Measurements from ENCODE around the gene PAX5. TPM values are rescaled to one million over a fixed set of nuclear protein-coding genes. Genes with fewer than 3 reads are reported as not detected.

Gene PAX5
- polyA plus RNA-seq, 3 donors = 0.03 to 0.15 TPM; not detected in 1

GRCh38 chr9:36818965-36819870, 214.8 kb downstream of the PAX5 start:
- H3K79me2 ChIP-seq (ENCODE audit: insufficient read depth, low read length) = no peaks in the 10 kb centered on the region
- H3K27ac ChIP-seq (ENCODE audit: low read depth in 1 of 2, low read length in 2 of 2) = no peak overlapping the region
- peaks cover 0 to 25% of the 10 kb centered on the region in 2 donors for H3K27me3 ChIP-seq (ENCODE audit: control insufficient read depth in 2 of 2, insufficient read depth in 2 of 2, low read length in 2 of 2)
- H3K4me1 Mint-ChIP-seq = peaks cover 7% of the 10 kb centered on the region
- no peaks in the 10 kb centered on the region for H3K9me3 ChIP-seq (replicated peaks in 1 of 2; ENCODE audit: control insufficient read depth in 1 of 2, insufficient read depth in 1 of 2, low read length in 2 of 2)
- H3K27ac Mint-ChIP-seq = no peak overlapping the region
- no peak overlapping the region for H3K4me2 ChIP-seq (replicated peaks; ENCODE audit: extremely low read depth, low read length, poor library complexity, severe bottlenecking)
- TF ChIP-seq, protein P1, sequence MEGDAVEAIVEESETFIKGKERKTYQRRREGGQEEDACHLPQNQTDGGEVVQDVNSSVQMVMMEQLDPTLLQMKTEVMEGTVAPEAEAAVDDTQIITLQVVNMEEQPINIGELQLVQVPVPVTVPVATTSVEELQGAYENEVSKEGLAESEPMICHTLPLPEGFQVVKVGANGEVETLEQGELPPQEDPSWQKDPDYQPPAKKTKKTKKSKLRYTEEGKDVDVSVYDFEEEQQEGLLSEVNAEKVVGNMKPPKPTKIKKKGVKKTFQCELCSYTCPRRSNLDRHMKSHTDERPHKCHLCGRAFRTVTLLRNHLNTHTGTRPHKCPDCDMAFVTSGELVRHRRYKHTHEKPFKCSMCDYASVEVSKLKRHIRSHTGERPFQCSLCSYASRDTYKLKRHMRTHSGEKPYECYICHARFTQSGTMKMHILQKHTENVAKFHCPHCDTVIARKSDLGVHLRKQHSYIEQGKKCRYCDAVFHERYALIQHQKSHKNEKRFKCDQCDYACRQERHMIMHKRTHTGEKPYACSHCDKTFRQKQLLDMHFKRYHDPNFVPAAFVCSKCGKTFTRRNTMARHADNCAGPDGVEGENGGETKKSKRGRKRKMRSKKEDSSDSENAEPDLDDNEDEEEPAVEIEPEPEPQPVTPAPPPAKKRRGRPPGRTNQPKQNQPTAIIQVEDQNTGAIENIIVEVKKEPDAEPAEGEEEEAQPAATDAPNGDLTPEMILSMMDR (IDR thresholded peaks at IDR 0.05) = no peak
- H3K4me1 ChIP-seq (ENCODE audit: control insufficient read depth in 1 of 2, insufficient read depth in 2 of 2, low read length in 2 of 2) = no peaks in the 10 kb centered on the region
- intact Hi-C loops (cut with micrococcal nuclease) = no loop called here
- peaks cover 0 to 2% of the 10 kb centered on the region in 2 donors for H3K36me3 Mint-ChIP-seq
- H3K9me3 Mint-ChIP-seq = peaks cover 0 to 5% (median 0%) of the 10 kb centered on the region in 7 donors
- H3K36me3 ChIP-seq (replicated peaks in 1 of 2; ENCODE audit: control insufficient read depth in 1 of 2, insufficient read depth in 2 of 2, low read length in 2 of 2) = no peaks in the 10 kb centered on the region
- no peak overlapping the region for H3K9ac ChIP-seq (ENCODE audit: insufficient read depth, low read length, poor library complexity, severe bottlenecking)
- no peak overlapping the region for H3K4me3 ChIP-seq (replicated peaks in 1 of 3; ENCODE audit: low read depth in 2 of 3, low read length in 3 of 3)
- H2AFZ ChIP-seq (ENCODE audit: insufficient read depth, low read depth, low read length, poor library complexity, severe bottlenecking) = no peak overlapping the region
- H4K20me1 ChIP-seq (ENCODE audit: insufficient read depth, low read length) = no peaks in the 10 kb centered on the region
- peaks cover 26 to 45% (median 40%) of the 10 kb centered on the region in 3 donors for H3K27me3 Mint-ChIP-seq (ENCODE audit: low read depth in 3 of 3)
- WGBS (ENCODE audit: insufficient coverage) = 64% methylated on average over 27 of the region's 35 CpGs
- H3K4me3 Mint-ChIP-seq = peak overlapping the region in 1 of 2 donors; percentile 81
- no peak for DNase-seq

- no peaks in the 10 kb centered on the region for H3K36me3 ChIP-seq (replicated peaks in 1 of 2; ENCODE audit: control insufficient read depth in 1 of 2, insufficient read depth in 2 of 2, low read length in 2 of 2)
These were observed 215.7 kb downstream of the PAX5 start for GRCh38 chr9:36818242-36818938.

More at GRCh38 chr9:36818242-36818938, 215.7 kb downstream of the PAX5 start:
- H3K4me2 ChIP-seq (replicated peaks; ENCODE audit: extremely low read depth, low read length, poor library complexity, severe bottlenecking) = no peak overlapping the region
- H3K4me3 ChIP-seq (replicated peaks in 1 of 3; ENCODE audit: low read depth in 2 of 3, low read length in 3 of 3) = no peak overlapping the region
- Mint-ChIP-seq H3K4me3 (peak overlapping the region; percentile 12 to 81), H3K27me3 (ENCODE audit: low read depth in 3 of 3) (peaks cover 26 to 45% (median 40%) of the 10 kb centered on the region in 3 donors), H3K36me3 (peaks cover 0 to 2% of the 10 kb centered on the region in 2 donors), H3K9me3 (peaks cover 0 to 5% (median 0%) of the 10 kb centered on the region in 7 donors), H3K27ac (no peak overlapping the region), H3K4me1 (peaks cover 7% of the 10 kb centered on the region)
- no peak for DNase-seq
- H3K9ac ChIP-seq (ENCODE audit: insufficient read depth, low read length, poor library complexity, severe bottlenecking) = no peak overlapping the region
- H3K79me2 ChIP-seq (ENCODE audit: insufficient read depth, low read length) = no peaks in the 10 kb centered on the region
- no peak overlapping the region for H3K27ac ChIP-seq (ENCODE audit: low read depth in 1 of 2, low read length in 2 of 2)
- H3K27me3 ChIP-seq (ENCODE audit: control insufficient read depth in 2 of 2, insufficient read depth in 2 of 2, low read length in 2 of 2) = peaks cover 0 to 25% of the 10 kb centered on the region in 2 donors
- TF ChIP-seq, protein P1 (IDR thresholded peaks at IDR 0.05) = no peak
- H4K20me1 ChIP-seq (ENCODE audit: insufficient read depth, low read length) = no peaks in the 10 kb centered on the region
- no peaks in the 10 kb centered on the region for H3K9me3 ChIP-seq (replicated peaks in 1 of 2; ENCODE audit: control insufficient read depth in 1 of 2, insufficient read depth in 1 of 2, low read length in 2 of 2)
- H3K4me1 ChIP-seq (ENCODE audit: control insufficient read depth in 1 of 2, insufficient read depth in 2 of 2, low read length in 2 of 2) = no peaks in the 10 kb centered on the region
- WGBS (ENCODE audit: insufficient coverage) = 28% methylated on average over 29 of the region's 32 CpGs
- intact Hi-C loops (cut with micrococcal nuclease) = no loop called here
- H2AFZ ChIP-seq (ENCODE audit: insufficient read depth, low read depth, low read length, poor library complexity, severe bottlenecking) = peak overlapping the region; percentile 29
